Activated naive CD8-positive, alpha-beta T cell treated with anti-CD3 and anti-CD28 coated beads for 36 hours (primary cell): ENCODE data around the gene GTF2E1. TPM values are rescaled to one million over a fixed set of nuclear protein-coding genes. Genes with fewer than 3 reads are reported as not detected.
"Not testable (repeated sequence)": the region's sequence is repeated elsewhere in the genome, so short reads cannot be mapped to it uniquely, and the experiment has no call there.

Experiments used
- DNase-seq: peaks from one replicate; pipeline ENCODE4 v3.0.0; 2021
- H3K27ac Mint-ChIP-seq: one replicate; pipeline ENCODE4 v1.8.0; 2022; ENCODE audit warnings: mild to moderate bottlenecking, moderate library complexity, mixed read lengths
- H3K27me3 Mint-ChIP-seq: one replicate; pipeline ENCODE4 v1.8.0; 2022; ENCODE audit warnings: mild to moderate bottlenecking, mixed read lengths
- H3K36me3 Mint-ChIP-seq: one replicate; pipeline ENCODE4 v1.8.0; 2021; ENCODE audit warnings: mild to moderate bottlenecking, mixed read lengths
- H3K4me1 Mint-ChIP-seq: one replicate; pipeline ENCODE4 v1.8.0; 2021; ENCODE audit warnings: mixed read lengths
- H3K4me3 Mint-ChIP-seq: one replicate; pipeline ENCODE4 v1.8.0; 2022; ENCODE audit warnings: mild to moderate bottlenecking, moderate library complexity, mixed read lengths
- H3K9me3 Mint-ChIP-seq: one replicate; pipeline ENCODE4 v1.8.0; 2022; ENCODE audit warnings: mixed read lengths
- total RNA-seq, 2 experiments: library from RNA; stranded (reverse); gene quantifications; one replicate each; pipeline ENCODE4 v1.2.3, GENCODE V29; 2021

Gene GTF2E1
- total RNA-seq, 2 experiments from 2014 or later: 29.0 to 30.9 TPM

- peaks cover 18% of the 10 kb centered on the region for H3K36me3 Mint-ChIP-seq
- H3K9me3 Mint-ChIP-seq: peaks cover 3% of the 10 kb centered on the region
- H3K4me1 Mint-ChIP-seq: peaks cover 28% of the 10 kb centered on the region
- peak; percentile 16 for DNase-seq
- H3K4me3 Mint-ChIP-seq: peak overlapping the region; percentile 87
- H3K27ac Mint-ChIP-seq: peak overlapping the region; percentile 97
- no peaks in the 10 kb centered on the region for H3K27me3 Mint-ChIP-seq
These were observed 363 bp downstream of the GTF2E1 start for GRCh38 chr3:120742849-120743365.

GRCh38 chr3:120743556-120744195, 1.1 kb downstream of the GTF2E1 start:
- Mint-ChIP-seq H3K9me3 (peaks cover 3% of the 10 kb centered on the region), H3K4me3 (peak overlapping the region; percentile 87), H3K36me3 (peaks cover 13% of the 10 kb centered on the region), H3K27me3 (no peaks in the 10 kb centered on the region), H3K4me1 (peaks cover 28% of the 10 kb centered on the region), H3K27ac (peak overlapping the region; percentile 97)
- DNase-seq: no peak

- no peaks in the 10 kb centered on the region for H3K27me3 Mint-ChIP-seq
- no peak overlapping the region for H3K4me3 Mint-ChIP-seq
- H3K9me3 Mint-ChIP-seq: peaks cover 4% of the 10 kb centered on the region
- no peak for DNase-seq
- H3K27ac Mint-ChIP-seq: no peak overlapping the region
- H3K4me1 Mint-ChIP-seq: peaks cover 32% of the 10 kb centered on the region
- H3K36me3 Mint-ChIP-seq: peaks cover 17% of the 10 kb centered on the region
These were observed 2.9 kb downstream of the GTF2E1 start for GRCh38 chr3:120745466-120745865.

- no peak for DNase-seq
- H3K4me1 Mint-ChIP-seq: peaks cover 34% of the 10 kb centered on the region
- H3K36me3 Mint-ChIP-seq: peaks cover 44% of the 10 kb centered on the region
- no peaks in the 10 kb centered on the region for H3K27me3 Mint-ChIP-seq
- H3K27ac Mint-ChIP-seq: no peak overlapping the region
- H3K9me3 Mint-ChIP-seq: peaks cover 7% of the 10 kb centered on the region
- H3K4me3 Mint-ChIP-seq: no peak overlapping the region
These were observed 7.3 kb downstream of the GTF2E1 start for GRCh38 chr3:120749843-120750242.

GRCh38 chr3:120752230-120752629, 9.7 kb downstream of the GTF2E1 start:
- no peaks in the 10 kb centered on the region for H3K27me3 Mint-ChIP-seq
- no peak overlapping the region for H3K4me3 Mint-ChIP-seq
- H3K36me3 Mint-ChIP-seq: peaks cover 58% of the 10 kb centered on the region

GRCh38 chr3:120752865-120753264, 10.3 kb downstream of the GTF2E1 start:
- Mint-ChIP-seq H3K36me3 (peaks cover 56% of the 10 kb centered on the region), H3K9me3 (peaks cover 4% of the 10 kb centered on the region), H3K4me3 (no peak overlapping the region), H3K27ac (no peak overlapping the region), H3K27me3 (no peaks in the 10 kb centered on the region), H3K4me1 (peaks cover 26% of the 10 kb centered on the region)
- DNase-seq: no peak

More at GRCh38 chr3:120752230-120752629, 9.7 kb downstream of the GTF2E1 start:
- H3K27ac Mint-ChIP-seq: no peak overlapping the region
- no peak for DNase-seq
- peaks cover 7% of the 10 kb centered on the region for H3K9me3 Mint-ChIP-seq
- H3K4me1 Mint-ChIP-seq: peaks cover 26% of the 10 kb centered on the region

- no peaks in the 10 kb centered on the region for H3K27me3 Mint-ChIP-seq
- H3K4me3 Mint-ChIP-seq: no peak overlapping the region
- no peak overlapping the region for H3K27ac Mint-ChIP-seq
- peaks cover 28% of the 10 kb centered on the region for H3K4me1 Mint-ChIP-seq
- no peak for DNase-seq
- H3K36me3 Mint-ChIP-seq: peaks cover 63% of the 10 kb centered on the region
- peaks cover 4% of the 10 kb centered on the region for H3K9me3 Mint-ChIP-seq
These were observed 11.3 kb downstream of the GTF2E1 start for GRCh38 chr3:120753810-120754209.

- DNase-seq: no peak
- Mint-ChIP-seq H3K27me3 (no peaks in the 10 kb centered on the region), H3K27ac (no peak overlapping the region), H3K9me3 (peaks cover 5% of the 10 kb centered on the region), H3K4me3 (no peak overlapping the region), H3K4me1 (peaks cover 37% of the 10 kb centered on the region), H3K36me3 (peaks cover 62% of the 10 kb centered on the region)
These were observed 13.5 kb downstream of the GTF2E1 start for GRCh38 chr3:120756061-120756460.

GRCh38 chr3:120758551-120758950, 16.0 kb downstream of the GTF2E1 start:
- H3K9me3 Mint-ChIP-seq, H3K4me3 Mint-ChIP-seq, H3K27ac Mint-ChIP-seq, H3K27me3 Mint-ChIP-seq, DNase-seq: not testable (repeated sequence)
- Mint-ChIP-seq H3K36me3 (peaks cover 51% of the 10 kb centered on the region), H3K4me1 (peaks cover 40% of the 10 kb centered on the region)

GRCh38 chr3:120762615-120763014, 20.1 kb downstream of the GTF2E1 start:
- no peak for DNase-seq
- no peaks in the 10 kb centered on the region for H3K27me3 Mint-ChIP-seq
- peaks cover 62% of the 10 kb centered on the region for H3K4me1 Mint-ChIP-seq
- no peak overlapping the region for H3K4me3 Mint-ChIP-seq
- H3K9me3 Mint-ChIP-seq: peaks cover 3% of the 10 kb centered on the region
- no peak overlapping the region for H3K27ac Mint-ChIP-seq
- H3K36me3 Mint-ChIP-seq: peaks cover 29% of the 10 kb centered on the region

GRCh38 chr3:120763601-120764000, 21.1 kb downstream of the GTF2E1 start:
- no peak overlapping the region for H3K27ac Mint-ChIP-seq
- H3K4me3 Mint-ChIP-seq: no peak overlapping the region
- H3K36me3 Mint-ChIP-seq: peaks cover 24% of the 10 kb centered on the region
- H3K4me1 Mint-ChIP-seq: peaks cover 68% of the 10 kb centered on the region
- H3K27me3 Mint-ChIP-seq: no peaks in the 10 kb centered on the region
- peaks cover 3% of the 10 kb centered on the region for H3K9me3 Mint-ChIP-seq
- DNase-seq: no peak

- DNase-seq: no peak
- no peak overlapping the region for H3K27ac Mint-ChIP-seq
- no peaks in the 10 kb centered on the region for H3K9me3 Mint-ChIP-seq
- peaks cover 18% of the 10 kb centered on the region for H3K36me3 Mint-ChIP-seq
- no peaks in the 10 kb centered on the region for H3K27me3 Mint-ChIP-seq
- no peak overlapping the region for H3K4me3 Mint-ChIP-seq
- H3K4me1 Mint-ChIP-seq: peaks cover 63% of the 10 kb centered on the region
These were observed 21.7 kb downstream of the GTF2E1 start for GRCh38 chr3:120764206-120764605.

- H3K9me3 Mint-ChIP-seq: no peaks in the 10 kb centered on the region
- no peak for DNase-seq
- H3K4me3 Mint-ChIP-seq: no peak overlapping the region
- peaks cover 58% of the 10 kb centered on the region for H3K4me1 Mint-ChIP-seq
- H3K36me3 Mint-ChIP-seq: peaks cover 19% of the 10 kb centered on the region
- no peaks in the 10 kb centered on the region for H3K27me3 Mint-ChIP-seq
- no peak overlapping the region for H3K27ac Mint-ChIP-seq
These were observed 23.4 kb downstream of the GTF2E1 start for GRCh38 chr3:120765830-120766493.

GRCh38 chr3:120766576-120766975, 24.0 kb downstream of the GTF2E1 start:
- no peak overlapping the region for H3K4me3 Mint-ChIP-seq
- no peak for DNase-seq
- no peaks in the 10 kb centered on the region for H3K27me3 Mint-ChIP-seq
- peaks cover 17% of the 10 kb centered on the region for H3K36me3 Mint-ChIP-seq
- H3K4me1 Mint-ChIP-seq: peaks cover 55% of the 10 kb centered on the region
- no peaks in the 10 kb centered on the region for H3K9me3 Mint-ChIP-seq
- no peak overlapping the region for H3K27ac Mint-ChIP-seq

GRCh38 chr3:120767106-120767505, 24.6 kb downstream of the GTF2E1 start:
- no peaks in the 10 kb centered on the region for H3K27me3 Mint-ChIP-seq
- peaks cover 19% of the 10 kb centered on the region for H3K36me3 Mint-ChIP-seq
- H3K4me1 Mint-ChIP-seq: peaks cover 52% of the 10 kb centered on the region
- no peak overlapping the region for H3K4me3 Mint-ChIP-seq
- H3K9me3 Mint-ChIP-seq: no peaks in the 10 kb centered on the region
- DNase-seq: no peak
- H3K27ac Mint-ChIP-seq: no peak overlapping the region

- Mint-ChIP-seq H3K27me3 (no peaks in the 10 kb centered on the region), H3K36me3 (peaks cover 20% of the 10 kb centered on the region), H3K4me1 (peaks cover 36% of the 10 kb centered on the region), H3K9me3 (no peaks in the 10 kb centered on the region), H3K27ac (no peak overlapping the region), H3K4me3 (no peak overlapping the region)
- DNase-seq: no peak
These were observed 26.9 kb downstream of the GTF2E1 start for GRCh38 chr3:120769436-120769835.
